ENCODE results near the gene AVEN.

DNA sequence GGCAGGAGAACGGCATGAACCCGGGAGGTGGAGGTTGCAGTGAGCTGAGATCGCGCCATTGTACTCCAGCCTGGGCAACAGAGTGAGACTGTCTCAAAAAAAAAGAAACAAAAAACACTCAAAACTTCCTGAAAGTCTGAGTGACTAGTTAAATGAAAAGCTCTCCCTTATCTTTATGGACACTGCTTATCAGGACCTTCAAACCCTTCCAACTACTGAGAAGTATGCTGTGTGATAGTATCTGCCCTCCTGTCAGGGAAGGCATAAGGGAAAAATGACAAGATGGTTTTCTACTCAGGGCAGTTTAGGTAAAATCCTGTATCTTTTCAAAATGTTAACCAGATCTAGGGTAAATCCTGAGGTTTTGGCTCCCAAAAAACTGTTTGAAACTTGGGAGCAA is 40.9 kb upstream of the AVEN start:
- TF ChIP-seq, protein P1, sequence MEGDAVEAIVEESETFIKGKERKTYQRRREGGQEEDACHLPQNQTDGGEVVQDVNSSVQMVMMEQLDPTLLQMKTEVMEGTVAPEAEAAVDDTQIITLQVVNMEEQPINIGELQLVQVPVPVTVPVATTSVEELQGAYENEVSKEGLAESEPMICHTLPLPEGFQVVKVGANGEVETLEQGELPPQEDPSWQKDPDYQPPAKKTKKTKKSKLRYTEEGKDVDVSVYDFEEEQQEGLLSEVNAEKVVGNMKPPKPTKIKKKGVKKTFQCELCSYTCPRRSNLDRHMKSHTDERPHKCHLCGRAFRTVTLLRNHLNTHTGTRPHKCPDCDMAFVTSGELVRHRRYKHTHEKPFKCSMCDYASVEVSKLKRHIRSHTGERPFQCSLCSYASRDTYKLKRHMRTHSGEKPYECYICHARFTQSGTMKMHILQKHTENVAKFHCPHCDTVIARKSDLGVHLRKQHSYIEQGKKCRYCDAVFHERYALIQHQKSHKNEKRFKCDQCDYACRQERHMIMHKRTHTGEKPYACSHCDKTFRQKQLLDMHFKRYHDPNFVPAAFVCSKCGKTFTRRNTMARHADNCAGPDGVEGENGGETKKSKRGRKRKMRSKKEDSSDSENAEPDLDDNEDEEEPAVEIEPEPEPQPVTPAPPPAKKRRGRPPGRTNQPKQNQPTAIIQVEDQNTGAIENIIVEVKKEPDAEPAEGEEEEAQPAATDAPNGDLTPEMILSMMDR (IDR thresholded peaks at IDR 0.05; ENCODE audit: low read length), result no peak
- TF ChIP-seq EZH2 (optimal IDR thresholded peaks at IDR 0.05; ENCODE audit: low read depth, low read length) (no peak), EZH2phosphoT487 (IDR thresholded peaks at IDR 0.05; ENCODE audit: low read length) (no peak)
